Measurements from ENCODE around the gene ACER3. TPM values are rescaled to one million over a fixed set of nuclear protein-coding genes. Genes with fewer than 3 reads are reported as not detected.

The ACER3 gene
- total and polyA plus RNA-seq, 7 donors: 5.6 to 13.2 (median 9.4) TPM

DNA sequence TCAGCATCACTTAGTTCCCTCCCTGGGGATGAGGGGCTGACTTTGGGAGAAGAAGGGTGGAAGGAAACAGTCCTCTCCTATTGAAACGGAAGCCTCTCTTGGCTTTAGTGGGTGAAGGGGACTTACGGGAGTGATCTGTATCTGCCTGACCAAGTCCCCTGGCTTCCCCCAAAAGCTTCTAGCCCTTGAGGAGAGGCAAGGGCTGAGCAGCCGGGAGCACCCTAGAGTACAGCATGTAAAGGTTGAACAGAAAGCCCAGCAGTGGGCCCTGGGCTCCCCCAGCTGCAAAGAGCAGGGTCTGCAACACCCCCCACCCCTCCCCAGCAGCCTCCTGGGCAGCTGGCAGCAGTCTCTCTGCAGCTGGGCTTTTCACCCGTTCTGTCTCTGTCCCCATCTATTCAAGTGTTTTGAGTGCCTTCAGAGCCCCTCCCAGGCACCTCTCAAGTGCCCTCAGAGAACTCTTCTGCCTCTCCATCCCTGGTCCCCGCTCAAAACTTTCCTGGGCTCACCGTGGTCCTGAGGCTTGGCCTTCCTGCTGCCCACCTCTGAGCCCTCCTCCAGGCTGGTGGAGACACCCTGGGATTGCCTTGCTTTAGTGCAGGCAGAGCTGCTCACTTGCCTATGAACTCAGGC, 208.7 kb downstream of the ACER3 start:
- Histone ChIP-seq H3K27me3 (no peaks in the 10 kb centered on the region), H3K4me1 (peaks cover 0 to 55% (median 53%) of the 10 kb centered on the region in 4 donors), H3K4me3 (no peak overlapping the region), H3K27ac (no peak overlapping the region), H3K36me3 (no peaks in the 10 kb centered on the region), H3K9me3 (no peaks in the 10 kb centered on the region)
- WGBS, 2 donors: 61 to 77% methylated on average over 6 of the region's 6 CpGs
- peak; percentile 54 for DNase-seq
- intact Hi-C loops (cut with DNase I): loop anchor here (10.0 kb wide), 2 partner anchors 405 to 625 kb away; partner anchors contain the start of genes EMSY and PAK1
- TF ChIP-seq POLR2A (IDR thresholded peaks at IDR 0.05) (no peak), POLR2AphosphoS5 (IDR thresholded peaks at IDR 0.05) (no peak), EP300 (IDR thresholded peaks at IDR 0.05) (no peak)
- TF ChIP-seq, protein P1, sequence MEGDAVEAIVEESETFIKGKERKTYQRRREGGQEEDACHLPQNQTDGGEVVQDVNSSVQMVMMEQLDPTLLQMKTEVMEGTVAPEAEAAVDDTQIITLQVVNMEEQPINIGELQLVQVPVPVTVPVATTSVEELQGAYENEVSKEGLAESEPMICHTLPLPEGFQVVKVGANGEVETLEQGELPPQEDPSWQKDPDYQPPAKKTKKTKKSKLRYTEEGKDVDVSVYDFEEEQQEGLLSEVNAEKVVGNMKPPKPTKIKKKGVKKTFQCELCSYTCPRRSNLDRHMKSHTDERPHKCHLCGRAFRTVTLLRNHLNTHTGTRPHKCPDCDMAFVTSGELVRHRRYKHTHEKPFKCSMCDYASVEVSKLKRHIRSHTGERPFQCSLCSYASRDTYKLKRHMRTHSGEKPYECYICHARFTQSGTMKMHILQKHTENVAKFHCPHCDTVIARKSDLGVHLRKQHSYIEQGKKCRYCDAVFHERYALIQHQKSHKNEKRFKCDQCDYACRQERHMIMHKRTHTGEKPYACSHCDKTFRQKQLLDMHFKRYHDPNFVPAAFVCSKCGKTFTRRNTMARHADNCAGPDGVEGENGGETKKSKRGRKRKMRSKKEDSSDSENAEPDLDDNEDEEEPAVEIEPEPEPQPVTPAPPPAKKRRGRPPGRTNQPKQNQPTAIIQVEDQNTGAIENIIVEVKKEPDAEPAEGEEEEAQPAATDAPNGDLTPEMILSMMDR (IDR thresholded peaks at IDR 0.05): no peak

DNA sequence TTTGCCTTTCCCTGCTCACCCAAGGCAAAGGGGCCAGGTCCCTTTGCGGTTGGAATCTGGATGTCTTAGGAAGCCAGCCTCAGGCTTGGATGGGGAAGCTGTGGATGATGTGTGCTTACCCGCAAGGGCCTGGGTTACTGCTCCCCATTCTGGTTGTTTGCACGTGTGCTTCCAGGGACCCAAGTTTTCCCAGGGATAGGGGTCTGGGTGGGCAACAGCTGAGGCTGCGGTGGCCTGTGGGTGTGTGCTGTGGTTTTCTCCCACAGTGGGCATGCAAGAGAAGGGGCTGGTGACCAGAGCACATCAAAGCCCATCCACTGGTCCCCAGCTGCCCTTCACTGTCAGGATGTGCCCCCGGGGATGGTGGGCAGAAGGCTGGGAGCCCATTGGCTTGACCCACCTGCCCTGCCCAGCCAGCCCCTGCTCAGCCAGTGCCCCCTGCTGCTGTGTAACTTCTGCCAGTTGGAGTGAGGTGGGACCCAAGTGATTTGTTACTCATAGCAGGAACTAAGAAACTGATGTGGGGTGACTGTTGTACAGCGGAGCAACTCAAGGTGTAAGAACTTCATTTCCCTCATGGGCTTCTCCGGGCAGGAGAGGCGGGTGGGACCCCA, 209.4 kb downstream of the ACER3 start:
- peaks cover 0 to 62% (median 57%) of the 10 kb centered on the region in 4 donors for H3K4me1 ChIP-seq
- H3K36me3 ChIP-seq: no peaks in the 10 kb centered on the region
- intact Hi-C loops (cut with DNase I): loop anchor here (10.0 kb wide), 2 partner anchors 405 to 625 kb away; partner anchors contain the start of genes EMSY and PAK1
- DNase-seq: no peak
- 84 to 89% methylated on average over 8 of the region's 8 CpGs for WGBS, 2 donors
- TF ChIP-seq POLR2AphosphoS5 (IDR thresholded peaks at IDR 0.05): no peak
- TF ChIP-seq POLR2A (IDR thresholded peaks at IDR 0.05): no peak
- no peak for TF ChIP-seq EP300 (IDR thresholded peaks at IDR 0.05)
- TF ChIP-seq, protein P1 (IDR thresholded peaks at IDR 0.05): no peak
- no peak overlapping the region for H3K4me3 ChIP-seq
- H3K9me3 ChIP-seq: no peaks in the 10 kb centered on the region
- no peak overlapping the region for H3K27ac ChIP-seq
- no peaks in the 10 kb centered on the region for H3K27me3 ChIP-seq

DNA sequence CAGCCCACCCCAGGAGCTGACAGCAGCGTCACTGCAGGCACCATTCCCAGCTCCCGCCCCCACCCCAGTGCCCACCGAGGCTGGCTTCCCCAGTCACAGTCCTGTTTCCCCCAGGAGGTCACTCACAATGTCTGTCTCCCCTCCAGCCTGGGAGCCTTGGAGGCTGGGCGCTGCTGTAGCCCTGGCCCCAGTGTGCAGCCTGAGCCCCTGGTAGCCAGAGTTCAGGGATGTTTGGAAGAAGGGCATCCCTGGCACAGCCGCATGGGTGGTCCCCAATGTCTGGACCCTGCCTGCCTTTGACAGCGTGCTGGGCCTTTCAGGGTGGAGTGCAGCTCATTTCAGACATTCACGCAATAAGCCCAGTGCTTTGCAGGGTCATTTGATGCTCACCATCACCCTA, 210.4 kb downstream of the ACER3 start:
- no peak overlapping the region for H3K4me3 ChIP-seq
- intact Hi-C loops (cut with DNase I): no loop called here
- peak overlapping the region in 2 of 4 donors; percentile 86 for H3K27ac ChIP-seq
- 79 to 87% methylated on average over 7 of the region's 7 CpGs for WGBS, 2 donors
- H3K4me1 ChIP-seq: peaks cover 2 to 57% (median 49%) of the 10 kb centered on the region in 4 donors
- H3K36me3 ChIP-seq: no peaks in the 10 kb centered on the region
- TF ChIP-seq POLR2AphosphoS5 (IDR thresholded peaks at IDR 0.05) (no peak), EP300 (IDR thresholded peaks at IDR 0.05) (no peak), POLR2A (IDR thresholded peaks at IDR 0.05) (no peak)
- TF ChIP-seq, protein P1 (IDR thresholded peaks at IDR 0.05): no peak
- no peaks in the 10 kb centered on the region for H3K27me3 ChIP-seq
- DNase-seq: peak; percentile 50
- H3K9me3 ChIP-seq: no peaks in the 10 kb centered on the region

- WGBS, 2 donors: 48 to 66% methylated on average over 15 of the region's 15 CpGs
- intact Hi-C loops (cut with DNase I): no loop called here
- Histone ChIP-seq H3K9me3 (no peaks in the 10 kb centered on the region), H3K27me3 (no peaks in the 10 kb centered on the region), H3K36me3 (no peaks in the 10 kb centered on the region), H3K27ac (peak overlapping the region; percentile 77 to 92 (median 86)), H3K4me3 (no peak overlapping the region), H3K4me1 (peaks cover 2 to 57% (median 48%) of the 10 kb centered on the region in 4 donors)
- peak; percentile 62 for DNase-seq
- TF ChIP-seq POLR2A (IDR thresholded peaks at IDR 0.05) (no peak), POLR2AphosphoS5 (IDR thresholded peaks at IDR 0.05) (no peak), EP300 (IDR thresholded peaks at IDR 0.05) (no peak)
- TF ChIP-seq, protein P1 (IDR thresholded peaks at IDR 0.05): no peak
Observed at GRCh38 chr11:77071671-77072605, 211.2 kb downstream of the ACER3 start.

Data from sigmoid colon (tissue), 7 donors.